IMR-90 (cell line): ENCODE data around the gene QTRT2. TPM values are rescaled to one million over a fixed set of nuclear protein-coding genes. Genes with fewer than 3 reads are reported as not detected.
A peak's percentile ranks its signal among the peaks of the same experiment; 100 is the strongest.

Experiments used
- ATAC-seq: fragments of 200-7000 bp; cut with Tn5 transposase; 2 replicates; pipeline ENCODE4 v1.9.1; 2020; ENCODE audit warnings: low read depth, mild to moderate bottlenecking, moderate library complexity
- BruUV-seq: library from RNA; stranded (reverse); fragments of 400-500 nt; replicated peaks from 2 replicates; lab custom pipeline; 2021; lab: Mats Ljungman, UMichigan
- CTCF ChIA-PET: fragments of 300-600 bp; formaldehyde crosslinking; extraction: SDS; loops from one replicate; lab custom pipeline; 2021; ENCODE audit warnings: antibody characterized with exemption; lab: Yijun Ruan, JAX
- POLR2A ChIA-PET: fragments of 300-600 bp; sonication (Branson Sonifier 250); formaldehyde crosslinking; loops from one replicate; lab custom pipeline; 2022; ENCODE audit warnings: antibody characterized with exemption; ENCODE audit not compliant: unreplicated experiment; lab: Charles Lee
- DNase-seq: peaks from one replicate; pipeline ENCODE4 v3.0.0; 2013
- H2AFZ ChIP-seq: replicated peaks from 2 replicates; pipeline ENCODE3; 2013; ENCODE audit warnings: low read length, mild to moderate bottlenecking; ENCODE audit not compliant: poor library complexity
- H2AK5ac ChIP-seq: 2 replicates; pipeline ENCODE4 v1.6.1; 2013; ENCODE audit warnings: low read depth, low read length, inconsistent platforms
- H2AK9ac ChIP-seq: replicated peaks from 2 replicates; pipeline ENCODE3; 2013; ENCODE audit warnings: mild to moderate bottlenecking, low read depth, low read length, moderate library complexity; ENCODE audit not compliant: poor library complexity
- H2BK120ac ChIP-seq: 2 replicates; pipeline ENCODE4 v1.6.1; 2013; ENCODE audit warnings: low read depth, low read length, inconsistent platforms
- H2BK15ac ChIP-seq: 3 replicates; pipeline ENCODE4 v1.6.1; 2013; ENCODE audit warnings: low read depth, low read length, inconsistent platforms
- H2BK20ac ChIP-seq: 2 replicates; pipeline ENCODE4 v1.6.1; 2013; ENCODE audit warnings: low read depth, mild to moderate bottlenecking, inconsistent platforms, low read length, moderate library complexity
- H2BK5ac ChIP-seq: 2 replicates; pipeline ENCODE4 v1.6.1; 2013; ENCODE audit warnings: mild to moderate bottlenecking, low read depth, low read length, inconsistent platforms; ENCODE audit not compliant: poor library complexity, severe bottlenecking
- H3K14ac ChIP-seq: replicated peaks from 2 replicates; pipeline ENCODE4 v1.6.1; 2013; ENCODE audit warnings: low read depth, low read length, inconsistent platforms
- H3K18ac ChIP-seq: 2 replicates; pipeline ENCODE4 v1.6.1; 2013; ENCODE audit warnings: low read depth, low read length, control low read depth
- H3K23ac ChIP-seq: 2 replicates; pipeline ENCODE4 v1.6.1; 2013; ENCODE audit warnings: low read depth, low read length, inconsistent platforms
- H3K27ac ChIP-seq: 2 replicates; pipeline ENCODE4 v1.5.1; 2013; ENCODE audit warnings: mild to moderate bottlenecking, control low read depth, low read length; ENCODE audit not compliant: insufficient read depth
- H3K27me3 ChIP-seq: 2 replicates; pipeline ENCODE4 v1.6.1; 2013; ENCODE audit warnings: low read length; ENCODE audit not compliant: control insufficient read depth, insufficient read depth
- H3K36me3 ChIP-seq: 2 replicates; pipeline ENCODE4 v1.6.1; 2013; ENCODE audit warnings: low read length, mixed read lengths; ENCODE audit not compliant: control insufficient read depth, insufficient read depth
- H3K4ac ChIP-seq: 2 replicates; pipeline ENCODE4 v1.6.1; 2013; ENCODE audit warnings: low read depth, low read length, inconsistent platforms
- H3K4me1 ChIP-seq: 2 replicates; pipeline ENCODE4 v1.6.1; 2013; ENCODE audit warnings: low read length, mixed read lengths; ENCODE audit not compliant: control insufficient read depth, insufficient read depth
- H3K4me2 ChIP-seq: 2 replicates; pipeline ENCODE4 v1.6.1; 2013; ENCODE audit warnings: low read depth, mild to moderate bottlenecking, control low read depth, low read length, moderate library complexity
- H3K4me3 ChIP-seq: 2 replicates; pipeline ENCODE4 v1.5.1; 2013; ENCODE audit warnings: low read depth, mild to moderate bottlenecking, control low read depth, low read length, moderate library complexity; ENCODE audit not compliant: insufficient read depth
- H3K56ac ChIP-seq: 2 replicates; pipeline ENCODE4 v1.6.1; 2013; ENCODE audit warnings: low read length, inconsistent platforms; ENCODE audit not compliant: insufficient read depth; ENCODE audit errors: extremely low read depth
- H3K79me1 ChIP-seq, 2 experiments: 2 replicates each; pipeline ENCODE4 v1.6.1; 2013; ENCODE audit warnings: low read length in 2 of 2, inconsistent platforms in 1 of 2, low read depth in 1 of 2
- H3K9ac ChIP-seq: 2 replicates; pipeline ENCODE4 v1.6.1; 2013; ENCODE audit warnings: low read depth, low read length, control low read depth
- H3K9me1 ChIP-seq: 2 replicates; pipeline ENCODE4 v1.6.1; 2013; ENCODE audit warnings: low read length, inconsistent platforms; ENCODE audit not compliant: insufficient read depth
- H3K9me3 ChIP-seq: 2 replicates; pipeline ENCODE4 v1.6.1; 2013; ENCODE audit warnings: low read length; ENCODE audit not compliant: control insufficient read depth, insufficient read depth
- H4K20me1 ChIP-seq: 2 replicates; pipeline ENCODE4 v1.6.1; 2013; ENCODE audit warnings: low read length, inconsistent platforms; ENCODE audit not compliant: insufficient read depth
- H4K5ac ChIP-seq: 2 replicates; pipeline ENCODE4 v1.6.1; 2013; ENCODE audit warnings: mild to moderate bottlenecking, low read depth, low read length, control low read depth
- H4K8ac ChIP-seq, 2 experiments: 2 replicates each; pipeline ENCODE4 v1.6.1; 2013; ENCODE audit warnings: low read depth in 2 of 2, low read length in 2 of 2, control low read depth in 1 of 2, inconsistent platforms in 1 of 2
- H4K91ac ChIP-seq: 2 replicates; pipeline ENCODE4 v1.6.1; 2013; ENCODE audit warnings: low read depth, low read length, inconsistent platforms; ENCODE audit not compliant: insufficient read depth
- NFE2L2 ChIP-seq: fragments of 150-350 bp; IDR thresholded peaks from 2 replicates; pipeline ENCODE4 v1.6.1; 2016; ENCODE audit warnings: low read depth, mild to moderate bottlenecking, low read length
- POLR2A ChIP-seq: IDR thresholded peaks from 2 replicates; pipeline ENCODE4 v1.6.1; 2012; ENCODE audit warnings: mild to moderate bottlenecking, low read depth, low read length
- SMC3 ChIP-seq: fragments of 150-350 bp; IDR thresholded peaks from 2 replicates; pipeline ENCODE4 v1.6.1; 2016; ENCODE audit warnings: low read depth, mild to moderate bottlenecking, antibody characterized with exemption, low read length, moderate library complexity
- WGBS, 2 experiments: methylation state at CpG; one replicate each; pipeline versions ENCODE4 v1.1.5 to v1.1.7; 2013; ENCODE audit warnings: missing lambda C conversion rate in 2 of 2; ENCODE audit not compliant: insufficient read length in 1 of 2; ENCODE audit errors: extremely low coverage in 2 of 2; 5-methylcytosine and 5-hydroxymethylcytosine counted together
- dilution Hi-C: fragments of 300-500 bp; cut with HindIII; formaldehyde crosslinking; loops from one replicate; pipeline ENCODE4 v1.14.3; 2018; ENCODE audit warnings: low sequenced_read_pairs; ENCODE audit not compliant: unreplicated experiment
- in situ Hi-C: fragments of 300-500 bp; cut with MboI; formaldehyde crosslinking; loops from 3 replicates; pipeline ENCODE4 v1.14.3; 2019; ENCODE audit warnings: low sequenced_read_pairs, inconsistent platforms, mixed read lengths
- intact Hi-C: fragments of 100-400 bp; cut with micrococcal nuclease; formaldehyde crosslinking; loops from 2 replicates; pipeline ENCODE4 v1.10.0; 2022
- polyA plus RNA-seq, 3 experiments: library from polyadenylated mRNA; depleted of rRNA; stranded (reverse); fragments of >200 nt; gene quantifications; 2 replicates each; pipeline ENCODE4 v1.2.3, GENCODE V29; 2012; ENCODE audit warnings: low replicate concordance in 1 of 3
- total RNA-seq: library from RNA; depleted of rRNA; stranded (reverse); fragments of >200 nt; gene quantifications from 2 replicates; pipeline ENCODE4 v1.2.3, GENCODE V29; 2012
- TF ChIP-seq, protein P1 (sequence below): fragments of 150-350 bp; IDR thresholded peaks from 2 replicates; pipeline ENCODE4 v1.6.1; 2017; ENCODE audit warnings: mild to moderate bottlenecking, antibody characterized with exemption, low read length, low read depth
- TF ChIP-seq, protein P2 (sequence below): conservative IDR thresholded peaks from 2 replicates; pipeline ENCODE4 v1.5.1; 2012; ENCODE audit warnings: mild to moderate bottlenecking, low read depth, low read length, improper control_type of control experiment

The QTRT2 gene
- total and polyA plus RNA-seq, 2 of the 4 experiments (the other 2 are of a cell fraction) = 7.3 to 15.6 TPM

DNA sequence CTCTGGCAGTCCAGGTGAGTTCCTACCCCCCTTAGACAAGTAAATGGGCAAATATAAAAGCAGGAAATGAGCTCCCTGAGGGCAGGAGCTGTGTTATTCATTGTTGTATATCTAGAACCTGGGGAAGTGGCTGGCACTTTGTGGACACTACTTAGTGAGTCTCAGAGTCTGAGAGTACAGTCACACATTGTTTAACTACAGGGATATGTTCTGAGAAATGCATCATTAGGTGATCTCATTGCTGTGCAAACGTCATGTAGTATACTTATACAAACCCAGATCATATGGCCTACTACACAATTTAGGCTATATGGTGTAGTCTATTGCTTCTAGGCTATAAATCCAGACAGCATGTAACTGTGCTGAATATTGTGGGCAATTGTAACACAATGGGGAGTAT, 69.9 kb downstream of the QTRT2 start:
- H3K4ac ChIP-seq = no peak overlapping the region
- dilution Hi-C loops = no loop called here
- POLR2A ChIA-PET = no interaction called here
- H4K8ac ChIP-seq = no peak overlapping the region
- H3K4me3 ChIP-seq = no peak overlapping the region
- H3K36me3 ChIP-seq = no peaks in the 10 kb centered on the region
- H4K5ac ChIP-seq = no peak overlapping the region
- no peak overlapping the region for H2BK20ac ChIP-seq
- H2AK9ac ChIP-seq = no peak overlapping the region
- peaks cover 12% of the 10 kb centered on the region for H3K9me1 ChIP-seq
- H3K27ac ChIP-seq = no peak overlapping the region
- H3K23ac ChIP-seq = no peak overlapping the region
- H2BK15ac ChIP-seq = no peak overlapping the region
- no peak overlapping the region for H4K91ac ChIP-seq
- H2AK5ac ChIP-seq = no peak overlapping the region; the same call in 1 of the 2 replicates
- no peaks in the 10 kb centered on the region for H4K20me1 ChIP-seq
- no peak overlapping the region for H2BK5ac ChIP-seq
- H3K79me1 ChIP-seq = no peaks in the 10 kb centered on the region
- in situ Hi-C loops = no loop called here
- H3K9ac ChIP-seq = no peak overlapping the region
- no peak overlapping the region for H3K4me2 ChIP-seq
- DNase-seq = peak; percentile 50
- no TSS peak for BruUV-seq
- TF ChIP-seq, protein P1, sequence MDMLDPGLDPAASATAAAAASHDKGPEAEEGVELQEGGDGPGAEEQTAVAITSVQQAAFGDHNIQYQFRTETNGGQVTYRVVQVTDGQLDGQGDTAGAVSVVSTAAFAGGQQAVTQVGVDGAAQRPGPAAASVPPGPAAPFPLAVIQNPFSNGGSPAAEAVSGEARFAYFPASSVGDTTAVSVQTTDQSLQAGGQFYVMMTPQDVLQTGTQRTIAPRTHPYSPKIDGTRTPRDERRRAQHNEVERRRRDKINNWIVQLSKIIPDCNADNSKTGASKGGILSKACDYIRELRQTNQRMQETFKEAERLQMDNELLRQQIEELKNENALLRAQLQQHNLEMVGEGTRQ = no peak
- TF ChIP-seq, protein P2, sequence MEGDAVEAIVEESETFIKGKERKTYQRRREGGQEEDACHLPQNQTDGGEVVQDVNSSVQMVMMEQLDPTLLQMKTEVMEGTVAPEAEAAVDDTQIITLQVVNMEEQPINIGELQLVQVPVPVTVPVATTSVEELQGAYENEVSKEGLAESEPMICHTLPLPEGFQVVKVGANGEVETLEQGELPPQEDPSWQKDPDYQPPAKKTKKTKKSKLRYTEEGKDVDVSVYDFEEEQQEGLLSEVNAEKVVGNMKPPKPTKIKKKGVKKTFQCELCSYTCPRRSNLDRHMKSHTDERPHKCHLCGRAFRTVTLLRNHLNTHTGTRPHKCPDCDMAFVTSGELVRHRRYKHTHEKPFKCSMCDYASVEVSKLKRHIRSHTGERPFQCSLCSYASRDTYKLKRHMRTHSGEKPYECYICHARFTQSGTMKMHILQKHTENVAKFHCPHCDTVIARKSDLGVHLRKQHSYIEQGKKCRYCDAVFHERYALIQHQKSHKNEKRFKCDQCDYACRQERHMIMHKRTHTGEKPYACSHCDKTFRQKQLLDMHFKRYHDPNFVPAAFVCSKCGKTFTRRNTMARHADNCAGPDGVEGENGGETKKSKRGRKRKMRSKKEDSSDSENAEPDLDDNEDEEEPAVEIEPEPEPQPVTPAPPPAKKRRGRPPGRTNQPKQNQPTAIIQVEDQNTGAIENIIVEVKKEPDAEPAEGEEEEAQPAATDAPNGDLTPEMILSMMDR = no peak
- TF ChIP-seq NFE2L2 (no peak), SMC3 (no peak), POLR2A (no peak)
- H3K9me3 ChIP-seq = no peaks in the 10 kb centered on the region
- H2AFZ ChIP-seq = no peak overlapping the region
- H3K56ac ChIP-seq = no peak overlapping the region
- intact Hi-C loops = no loop called here
- no peak overlapping the region for H3K18ac ChIP-seq
- H2BK120ac ChIP-seq = no peak overlapping the region
- H3K4me1 ChIP-seq = peaks cover 14% of the 10 kb centered on the region
- WGBS, 2 experiments = no CpG with 5 or more reads among the region's 1 CpG
- CTCF ChIA-PET = interaction anchor here (1.1 kb wide), 1 partner anchor 211 kb away, joined by 3 read pairs; no protein-coding TSS in a partner anchor
- no peak overlapping the region for H3K14ac ChIP-seq
- no peak for ATAC-seq
- no peaks in the 10 kb centered on the region; the same call in 1 of the 2 replicates for H3K27me3 ChIP-seq
